Lower leg skin (tissue), 4 donors: ENCODE measurements around the gene BNIP5. TPM values are rescaled to one million over a fixed set of nuclear protein-coding genes. Genes with fewer than 3 reads are reported as not detected.

Source experiments
- DNase-seq, 2 donors: peaks; one replicate each; pipeline ENCODE4 v3.0.0-alpha.2; 2019; ENCODE audit warnings: low spot score in 2 of 2
- H3K4me3 ChIP-seq: fragments of 200-600 bp; sonication (generic); 2 replicates; pipeline ENCODE4 v1.5.1; 2017; ENCODE audit warnings: mild to moderate bottlenecking, low read depth; ENCODE audit not compliant: poor library complexity, severe bottlenecking
- POLR2A ChIP-seq, 2 donors: fragments of 450-650 bp; IDR thresholded peaks; one replicate each; pipeline ENCODE4 v1.6.1; 2016 to 2017; ENCODE audit warnings: antibody characterized with exemption in 2 of 2, mild to moderate bottlenecking in 1 of 2, moderate library complexity in 1 of 2
- WGBS, 2 donors: methylation state at CpG; one replicate each; pipeline ENCODE4 v1.1.5; 2018; 5-methylcytosine and 5-hydroxymethylcytosine counted together
- intact Hi-C: fragments of 100-400 bp; cut with DNase I; formaldehyde crosslinking; loops from one replicate; pipeline ENCODE4 v1.15.0; 2023; ENCODE audit warnings: low total_unique reads
- total RNA-seq, 4 donors: library from RNA; depleted of rRNA; stranded (reverse); fragments of >200 nt; gene quantifications; one replicate each; pipeline ENCODE4 v1.1.0, GENCODE V29; 2016
- TF ChIP-seq, protein P1 (sequence below), 3 donors: fragments of 450-650 bp; IDR thresholded peaks; one replicate each; pipeline ENCODE4 v1.5.1; 2016; ENCODE audit warnings: antibody characterized with exemption in 3 of 3, mild to moderate bottlenecking in 3 of 3, moderate library complexity in 2 of 3

Gene BNIP5
- total RNA-seq, 4 donors from 2014 or later, result not detected

DNA sequence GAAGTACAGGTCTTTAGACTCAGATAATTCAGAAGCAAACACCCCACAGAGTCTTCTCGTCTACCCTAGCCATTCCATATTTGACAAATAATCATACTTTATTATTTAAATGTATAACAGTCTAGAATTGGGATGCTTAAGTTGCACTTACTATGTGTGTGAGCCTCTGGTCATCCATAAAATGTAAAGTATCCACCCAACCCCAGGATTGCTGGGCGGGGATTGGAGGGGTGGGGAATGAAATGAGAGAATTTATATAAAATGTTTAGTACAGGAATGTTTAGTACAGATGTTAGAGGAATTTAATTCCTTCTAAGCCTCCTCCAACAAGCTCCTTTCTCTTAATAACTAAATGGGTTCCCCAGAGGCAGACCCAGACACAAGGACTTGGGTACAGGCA is 16.9 kb downstream of the BNIP5 start:
- intact Hi-C loops, result no loop called here
- 83 to 87% methylated on average over 2 of the region's 2 CpGs for WGBS, 2 donors
- no peak for DNase-seq
- H3K4me3 ChIP-seq, result no peak overlapping the region
- TF ChIP-seq, protein P1, sequence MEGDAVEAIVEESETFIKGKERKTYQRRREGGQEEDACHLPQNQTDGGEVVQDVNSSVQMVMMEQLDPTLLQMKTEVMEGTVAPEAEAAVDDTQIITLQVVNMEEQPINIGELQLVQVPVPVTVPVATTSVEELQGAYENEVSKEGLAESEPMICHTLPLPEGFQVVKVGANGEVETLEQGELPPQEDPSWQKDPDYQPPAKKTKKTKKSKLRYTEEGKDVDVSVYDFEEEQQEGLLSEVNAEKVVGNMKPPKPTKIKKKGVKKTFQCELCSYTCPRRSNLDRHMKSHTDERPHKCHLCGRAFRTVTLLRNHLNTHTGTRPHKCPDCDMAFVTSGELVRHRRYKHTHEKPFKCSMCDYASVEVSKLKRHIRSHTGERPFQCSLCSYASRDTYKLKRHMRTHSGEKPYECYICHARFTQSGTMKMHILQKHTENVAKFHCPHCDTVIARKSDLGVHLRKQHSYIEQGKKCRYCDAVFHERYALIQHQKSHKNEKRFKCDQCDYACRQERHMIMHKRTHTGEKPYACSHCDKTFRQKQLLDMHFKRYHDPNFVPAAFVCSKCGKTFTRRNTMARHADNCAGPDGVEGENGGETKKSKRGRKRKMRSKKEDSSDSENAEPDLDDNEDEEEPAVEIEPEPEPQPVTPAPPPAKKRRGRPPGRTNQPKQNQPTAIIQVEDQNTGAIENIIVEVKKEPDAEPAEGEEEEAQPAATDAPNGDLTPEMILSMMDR (IDR thresholded peaks at IDR 0.05), result no peak
- no peak for TF ChIP-seq POLR2A (IDR thresholded peaks at IDR 0.05)

DNA sequence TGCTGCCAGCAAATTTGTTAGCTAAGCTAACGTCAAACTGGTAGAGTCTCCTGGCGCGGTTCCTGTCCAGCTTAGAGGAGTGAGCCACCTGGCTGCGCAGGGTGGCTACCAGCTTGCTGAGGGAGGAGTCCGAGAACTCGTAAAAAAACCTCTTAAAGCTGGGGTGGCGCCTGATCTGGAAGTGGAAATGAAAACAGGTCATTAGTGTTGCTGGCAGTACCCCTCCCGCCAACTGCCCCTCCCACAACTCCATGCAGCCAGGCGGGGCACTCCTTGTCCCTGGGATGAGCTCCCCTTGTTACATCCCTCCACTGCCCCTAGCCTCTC is 17.3 kb downstream of the BNIP5 start:
- DNase-seq, result no peak
- intact Hi-C loops, result no loop called here
- no peak overlapping the region for H3K4me3 ChIP-seq
- 52 to 53% methylated on average over 9 of the region's 9 CpGs for whole genome bisulfite sequencing, 2 donors
- no peak for TF ChIP-seq POLR2A (IDR thresholded peaks at IDR 0.05)
- TF ChIP-seq, protein P1 (IDR thresholded peaks at IDR 0.05), result no peak

DNA sequence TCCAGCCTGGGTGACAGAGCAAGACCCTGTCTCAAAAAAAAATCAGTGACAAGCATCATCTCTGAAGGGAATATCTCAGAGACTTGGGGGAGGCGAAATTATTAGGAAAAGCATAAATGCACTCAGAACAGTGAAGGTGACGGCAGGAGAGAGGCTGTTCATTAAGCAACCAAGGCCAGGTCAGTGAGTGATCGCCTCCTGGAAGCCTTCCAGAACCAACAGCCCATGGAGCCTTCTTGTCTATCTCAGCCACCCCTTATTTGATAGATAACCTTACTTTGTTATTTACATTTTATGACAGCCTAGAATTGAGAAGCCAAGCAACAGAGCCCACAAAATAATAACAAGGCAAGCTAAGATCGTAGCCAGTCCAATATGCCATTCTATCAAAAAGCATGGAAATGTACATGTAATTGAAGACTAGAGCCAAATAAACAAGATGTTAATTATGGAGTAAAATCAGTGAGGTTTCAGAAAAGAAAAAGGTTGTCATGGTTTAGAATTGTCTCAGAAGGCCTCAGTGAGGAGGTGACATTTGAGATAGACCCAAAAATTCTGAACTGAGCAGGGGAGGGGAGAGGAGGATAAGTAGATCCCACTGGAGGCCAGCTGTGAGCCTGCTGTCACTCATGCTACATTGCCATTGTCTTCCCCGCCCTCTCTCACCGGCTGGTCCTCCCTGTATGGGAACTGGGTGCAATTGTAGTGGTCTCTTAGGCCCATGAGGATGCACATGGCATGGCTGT is 17.8 kb downstream of the BNIP5 start:
- TF ChIP-seq, protein P1 (IDR thresholded peaks at IDR 0.05), result no peak
- TF ChIP-seq POLR2A (IDR thresholded peaks at IDR 0.05), result no peak
- 78 to 82% methylated on average over 6 of the region's 6 CpGs for WGBS, 2 donors
- no peak for DNase-seq
- intact Hi-C loops, result no loop called here
- no peak overlapping the region for H3K4me3 ChIP-seq

DNA sequence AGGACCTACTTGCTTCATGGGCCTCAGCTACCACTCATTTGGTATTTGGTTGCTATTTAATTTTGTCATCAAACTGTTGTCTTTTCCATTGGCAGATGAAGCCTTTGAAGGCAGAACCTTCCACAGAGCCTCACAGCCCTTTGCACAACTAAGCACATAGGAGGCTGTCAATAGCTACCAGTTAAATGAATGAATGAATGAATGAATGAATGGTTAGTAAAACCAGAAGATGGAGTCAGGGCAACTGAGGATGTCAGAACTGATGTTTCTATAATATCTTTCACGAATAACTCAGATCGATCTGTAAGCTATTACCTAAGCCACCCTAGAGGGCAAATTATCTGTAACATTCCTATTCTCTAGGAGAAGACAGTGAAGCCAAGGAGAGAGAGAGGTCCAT is 19.1 kb downstream of the BNIP5 start:
- intact Hi-C loops, result no loop called here
- H3K4me3 ChIP-seq, result no peak overlapping the region
- WGBS, 2 donors, result 83 to 90% methylated on average over 2 of the region's 2 CpGs
- TF ChIP-seq, protein P1 (IDR thresholded peaks at IDR 0.05), result no peak
- no peak for TF ChIP-seq POLR2A (IDR thresholded peaks at IDR 0.05)
- no peak for DNase-seq

DNA sequence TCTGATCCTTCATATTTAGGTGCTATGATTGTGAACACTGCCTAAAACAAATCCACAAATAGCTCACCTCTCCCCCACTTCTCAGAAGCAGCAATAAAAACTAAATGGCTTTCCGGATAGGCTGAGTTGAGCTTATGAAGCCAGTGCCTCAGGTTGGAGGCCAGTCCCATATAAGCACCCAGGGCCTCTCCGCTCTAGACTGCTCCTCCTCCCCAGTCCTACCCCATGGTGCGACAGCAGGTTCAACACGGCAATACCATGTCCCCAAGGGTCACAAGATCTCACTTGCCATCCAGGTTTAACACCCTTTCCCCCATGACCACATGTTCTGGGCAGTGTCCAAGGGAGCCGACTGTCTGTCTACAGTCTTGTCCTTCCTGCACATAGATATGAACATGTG is 20.8 kb downstream of the BNIP5 start:
- TF ChIP-seq POLR2A (IDR thresholded peaks at IDR 0.05), result no peak
- TF ChIP-seq, protein P1 (IDR thresholded peaks at IDR 0.05), result no peak
- DNase-seq, result no peak
- WGBS, 2 donors, result 90% methylated on average over 5 of the region's 5 CpGs
- intact Hi-C loops, result no loop called here
- no peak overlapping the region for H3K4me3 ChIP-seq
